HTERT RPE-1 (cell line): ENCODE measurements around the gene CBX1.
"Not testable (repeated sequence)": the region's sequence is repeated elsewhere in the genome, so short reads cannot be mapped to it uniquely, and the experiment has no call there.

Experiments
- in situ Hi-C: fragments of 300-500 bp; cut with MboI; formaldehyde crosslinking; loops from 4 replicates; pipeline ENCODE4 v1.14.3; 2020; ENCODE audit warnings: low sequenced_read_pairs

CBX1 gene

DNA sequence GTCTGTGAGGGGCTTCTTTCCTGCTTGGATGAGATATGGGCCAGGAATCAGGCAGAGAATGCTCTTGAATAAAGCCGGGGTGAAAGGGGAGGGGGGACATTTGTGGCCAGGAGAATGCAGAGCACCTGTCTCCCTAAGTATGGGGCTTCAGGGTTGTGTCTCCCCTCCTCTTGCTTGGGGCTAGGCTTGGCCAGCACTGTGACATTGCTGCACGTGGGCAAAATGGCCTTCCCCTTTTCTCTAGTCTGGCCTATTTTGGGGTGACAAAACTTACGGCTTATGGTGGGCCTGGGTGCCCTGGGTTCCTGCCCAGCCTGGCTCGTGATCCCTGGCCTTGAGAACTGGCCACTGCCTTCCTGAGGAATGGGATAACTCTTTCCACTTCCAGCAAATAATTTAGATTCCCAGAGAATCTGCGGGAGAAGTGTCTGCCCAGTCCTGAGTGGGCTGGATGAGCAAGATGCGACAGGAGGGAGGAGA, 47.5 kb downstream of the CBX1 start:
- in situ Hi-C loops: no loop called here

DNA sequence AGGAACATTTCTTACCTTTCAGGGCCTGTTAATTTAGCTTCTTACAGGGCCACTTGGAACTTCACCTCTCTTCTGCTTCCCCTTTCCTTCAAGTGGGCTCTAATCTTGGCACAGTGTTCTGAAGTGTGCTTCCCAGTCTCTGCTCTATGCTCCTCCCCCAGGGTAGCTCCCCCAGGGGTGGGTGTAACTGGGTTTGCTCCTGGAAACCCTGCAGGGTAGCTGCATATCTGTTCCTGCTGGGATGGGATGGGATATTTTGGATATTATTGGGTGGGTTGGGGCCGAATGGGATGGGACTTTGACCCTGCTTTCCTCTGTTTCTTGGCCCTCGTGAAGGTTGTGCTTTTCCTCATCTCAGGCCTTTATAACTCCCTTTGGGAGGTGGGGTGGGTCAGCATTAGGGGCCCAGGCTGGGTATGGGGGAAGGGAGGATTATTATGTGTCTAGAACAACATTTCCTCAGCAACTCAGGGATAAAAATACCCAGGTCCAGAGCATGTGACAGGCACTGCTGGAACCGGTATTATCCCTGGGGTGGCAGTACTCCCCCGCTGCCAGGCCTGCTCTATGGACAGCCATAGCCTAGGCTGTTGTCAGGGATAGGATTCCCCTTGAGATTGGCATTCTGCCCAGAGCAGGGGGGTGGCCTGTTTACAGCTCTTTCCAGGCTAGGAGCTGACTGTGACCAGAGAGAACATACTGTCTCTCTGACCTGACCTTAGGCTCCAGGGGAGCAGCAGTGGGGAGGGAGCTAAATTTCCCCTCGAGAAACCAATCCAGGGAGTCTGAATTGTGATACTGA, 48.1 kb downstream of the CBX1 start:
- in situ Hi-C loops: no loop called here

DNA sequence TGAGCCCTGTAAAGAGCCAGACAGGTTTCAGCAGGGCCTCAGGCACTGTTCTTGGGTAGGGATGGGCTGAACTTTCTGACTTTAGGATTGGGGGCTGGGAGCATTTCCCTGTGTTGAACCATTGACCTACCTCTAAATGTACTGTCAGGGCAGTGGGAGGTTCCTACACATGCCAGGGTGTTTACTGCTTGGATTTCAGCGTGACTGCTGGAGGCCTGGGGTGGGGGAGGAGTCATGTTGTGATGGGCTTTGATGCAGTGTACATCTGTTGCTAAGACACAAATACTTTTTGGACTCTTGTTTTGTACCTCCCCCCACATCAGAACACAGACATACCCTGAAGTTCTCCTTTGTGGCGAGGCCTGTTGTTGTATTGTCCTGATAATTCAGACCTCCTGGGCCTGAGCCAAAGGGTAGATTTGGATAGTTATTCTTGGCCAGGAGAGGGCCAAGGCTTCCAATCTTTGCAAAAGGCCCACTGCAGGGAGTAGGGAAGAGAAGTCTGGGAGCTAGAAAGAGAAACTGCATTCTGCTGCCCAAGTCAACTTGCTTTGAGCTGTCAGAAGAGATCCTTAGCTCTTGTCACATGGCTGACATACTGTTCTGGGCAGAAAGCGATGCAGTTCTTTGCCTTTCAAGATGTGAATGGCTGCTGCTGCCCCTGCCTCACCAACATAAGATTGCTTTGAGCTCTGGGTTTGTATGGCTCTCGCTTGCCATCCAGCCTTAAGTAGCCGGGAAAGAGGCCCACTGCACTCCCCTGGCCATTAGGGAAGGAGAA, 49.4 kb downstream of the CBX1 start:
- in situ Hi-C loops: no loop called here

DNA sequence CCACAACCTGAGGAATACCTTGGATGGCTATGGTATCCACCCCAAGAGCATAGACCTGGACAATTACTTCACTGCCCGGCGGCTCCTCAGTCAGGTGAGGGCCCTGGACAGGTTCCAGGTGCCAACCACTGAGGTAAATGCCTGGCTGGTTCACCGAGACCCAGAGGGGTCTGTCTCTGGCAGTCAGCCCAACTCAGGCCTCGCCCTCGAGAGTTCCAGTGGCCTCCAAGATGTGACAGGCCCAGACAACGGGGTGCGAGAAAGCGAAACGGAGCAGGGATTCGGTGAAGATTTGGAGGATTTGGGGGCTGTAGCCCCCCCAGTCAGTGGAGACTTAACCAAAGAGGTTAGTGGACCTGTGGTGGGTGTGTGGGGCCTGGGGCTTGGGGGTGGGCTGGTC, 50.0 kb downstream of the CBX1 start:
- in situ Hi-C loops: no loop called here

DNA sequence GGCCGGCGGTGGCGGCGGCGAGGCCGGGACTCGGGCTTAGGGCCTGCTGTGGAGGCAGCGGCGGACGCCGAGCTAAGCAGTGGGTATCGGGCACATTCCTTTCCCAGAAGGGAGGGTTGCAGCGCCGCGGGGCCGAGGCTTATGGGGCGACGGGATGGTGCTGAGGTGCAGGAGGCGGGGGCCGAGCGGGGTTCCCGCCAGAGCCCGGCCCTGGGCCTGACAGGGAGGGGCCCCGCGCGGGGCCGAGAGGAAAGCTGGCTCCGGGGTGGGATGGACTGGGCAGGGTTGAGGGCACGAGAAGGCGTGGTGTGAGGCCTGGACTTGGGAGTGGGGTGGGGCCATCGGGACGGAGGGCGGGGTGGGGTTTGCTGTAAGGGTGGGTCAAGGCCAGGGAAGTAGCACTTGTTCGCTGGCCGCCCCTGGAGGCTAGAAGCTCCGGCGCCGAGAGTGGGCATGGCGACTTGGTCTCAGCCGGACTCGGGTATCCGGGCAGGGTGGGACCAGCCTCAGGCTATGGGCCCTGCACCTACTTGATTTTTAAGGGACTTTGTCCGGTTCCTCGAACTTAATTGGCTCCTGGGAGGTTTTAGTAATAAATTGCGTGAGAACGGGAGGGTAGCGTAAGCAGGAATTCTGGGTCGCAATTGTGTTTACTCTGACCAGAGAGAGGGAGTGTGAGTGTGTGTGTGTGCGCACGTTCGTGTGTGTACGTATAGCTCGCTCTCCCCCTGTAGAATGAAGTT, 52.7 kb downstream of the CBX1 start:
- in situ Hi-C loops: no loop called here

DNA sequence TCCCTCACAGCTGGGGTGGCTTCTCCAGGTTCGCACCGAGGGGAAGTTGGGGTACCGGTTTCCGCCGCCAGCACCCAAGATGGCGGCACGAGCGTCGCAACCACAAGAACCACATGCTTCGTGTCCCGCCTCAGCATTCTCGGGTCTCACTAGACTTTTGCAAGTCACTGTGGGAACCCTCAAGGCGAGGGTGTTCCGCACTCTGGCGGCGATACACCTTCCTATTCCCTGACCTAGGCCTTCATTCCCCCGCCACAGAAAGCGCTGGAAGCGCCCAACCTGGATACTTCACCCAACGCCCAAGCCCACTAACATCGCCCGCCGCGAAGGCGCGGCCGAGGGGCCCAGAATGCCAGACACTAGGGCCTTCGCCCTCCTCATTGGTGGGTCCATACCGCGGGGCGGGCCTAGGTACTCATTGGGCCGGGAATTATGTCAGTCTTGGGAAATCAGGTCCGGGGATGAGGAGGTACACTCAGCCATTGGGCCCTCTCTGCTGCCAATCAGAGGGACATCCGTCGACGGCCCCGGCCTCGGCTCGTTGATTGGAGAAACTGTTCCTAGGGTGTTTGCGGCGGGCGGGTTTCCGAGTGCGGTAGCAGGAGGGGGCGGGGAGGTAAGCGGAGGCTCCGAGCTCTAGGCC, 53.4 kb downstream of the CBX1 start, which contains the start of gene NFE2L1:
NFE2L1 (plus strand) TSS at position 619 of the 643 bp plus-strand sequence. CDS start 2,760 bp downstream, outside the sequence.
- in situ Hi-C loops: no loop called here

DNA sequence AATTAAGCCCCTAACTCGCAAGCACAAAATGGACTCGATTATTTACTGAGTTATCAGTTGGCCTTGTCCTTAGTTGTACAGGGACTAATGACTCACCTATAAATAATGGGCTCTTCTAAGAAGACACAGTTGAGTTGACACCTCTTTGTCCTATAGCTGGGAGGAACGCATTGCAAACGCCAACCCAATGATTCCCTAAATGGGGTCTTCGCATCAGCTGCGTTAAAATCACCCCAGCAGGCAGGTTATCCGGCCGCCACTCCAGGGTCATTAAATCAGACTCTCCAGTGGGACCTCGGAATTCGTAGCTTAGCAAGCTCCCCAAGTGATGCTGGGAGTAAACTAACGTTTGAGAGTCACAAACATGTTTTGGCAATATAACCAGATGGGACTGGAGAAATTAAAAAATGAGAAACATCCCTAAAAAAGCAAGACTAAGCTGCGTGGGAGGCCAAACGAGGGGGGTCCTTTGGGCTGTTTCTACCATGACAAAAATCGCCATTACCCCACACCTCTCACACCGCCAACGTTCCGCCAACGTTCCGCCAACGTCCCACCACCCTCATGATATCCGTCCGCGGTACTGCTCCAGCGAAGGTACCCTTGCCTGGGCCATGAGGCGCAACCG, 54.1 kb downstream of the CBX1 start:
- in situ Hi-C loops: no loop called here

DNA sequence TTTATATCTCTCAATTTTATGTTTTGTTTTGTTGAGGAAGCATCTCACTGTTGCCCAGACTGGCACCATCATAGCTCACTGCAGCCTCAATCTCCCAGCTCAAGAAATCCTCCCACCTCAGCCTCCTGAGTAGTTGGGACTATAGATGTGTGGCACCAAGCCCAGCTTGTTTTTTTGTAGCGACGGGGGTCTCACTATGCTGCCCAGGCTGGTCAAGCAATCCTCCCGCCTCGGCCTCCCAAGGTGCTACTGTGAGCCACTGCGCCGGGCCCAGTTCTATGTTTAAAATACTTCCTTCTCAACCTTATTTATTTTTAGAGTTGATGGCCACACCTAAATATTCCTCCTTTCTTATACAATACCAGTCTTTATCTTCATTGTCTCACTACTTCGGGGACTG, 55.0 kb downstream of the CBX1 start:
- in situ Hi-C loops: no loop called here

DNA sequence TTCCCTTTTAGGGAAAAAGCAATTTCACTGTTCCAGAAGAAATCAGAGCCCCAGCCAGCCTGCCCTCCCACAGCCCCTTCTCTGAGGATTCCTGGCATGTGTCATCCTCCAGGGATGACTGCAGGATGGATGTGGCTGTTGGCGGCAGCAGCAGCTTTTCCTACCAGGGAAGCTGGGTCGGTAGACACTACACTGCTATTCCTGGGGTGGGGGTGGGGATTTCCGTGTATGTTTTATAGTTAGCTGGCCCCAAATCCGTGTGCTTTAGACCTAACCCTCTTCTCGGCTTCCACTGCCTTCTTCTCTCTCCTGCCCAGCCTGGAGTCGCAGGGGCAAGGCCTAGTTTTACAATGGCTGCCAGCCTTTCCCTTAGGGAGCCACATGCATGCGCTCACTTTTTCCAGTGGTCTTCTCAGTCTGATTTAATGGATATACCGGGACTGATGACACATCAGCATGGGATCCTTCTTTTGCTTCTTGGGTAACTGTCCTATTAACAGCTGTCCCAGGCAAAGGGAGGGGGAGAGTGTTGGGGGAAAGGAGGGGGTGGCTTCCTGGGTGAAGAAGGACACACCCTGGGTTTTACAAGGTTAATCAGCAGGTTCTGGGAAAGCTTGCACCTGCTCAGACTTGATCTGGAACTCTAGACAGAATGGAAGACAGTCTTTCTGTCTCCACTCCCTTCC, 55.8 kb downstream of the CBX1 start:
- in situ Hi-C loops: no loop called here

DNA sequence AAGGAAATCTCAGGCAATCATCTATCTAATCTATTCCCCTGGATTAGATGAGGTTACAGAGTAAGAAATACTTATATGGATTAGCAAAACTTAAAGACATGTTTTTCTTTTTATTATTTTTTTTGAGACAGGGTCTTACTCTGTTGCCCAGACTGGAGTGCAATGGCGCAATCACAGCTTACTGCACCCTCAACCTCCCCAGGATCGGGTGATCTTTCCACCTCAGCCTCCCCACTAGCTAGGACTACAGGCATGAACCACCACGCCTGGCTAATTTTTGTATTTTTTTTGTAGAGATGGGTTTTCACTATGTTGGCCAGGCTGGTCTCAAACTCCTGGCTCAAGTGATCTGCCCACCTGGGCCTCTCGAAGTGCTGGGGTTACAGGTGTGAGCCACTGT, 56.4 kb downstream of the CBX1 start:
- in situ Hi-C loops: no loop called here

DNA sequence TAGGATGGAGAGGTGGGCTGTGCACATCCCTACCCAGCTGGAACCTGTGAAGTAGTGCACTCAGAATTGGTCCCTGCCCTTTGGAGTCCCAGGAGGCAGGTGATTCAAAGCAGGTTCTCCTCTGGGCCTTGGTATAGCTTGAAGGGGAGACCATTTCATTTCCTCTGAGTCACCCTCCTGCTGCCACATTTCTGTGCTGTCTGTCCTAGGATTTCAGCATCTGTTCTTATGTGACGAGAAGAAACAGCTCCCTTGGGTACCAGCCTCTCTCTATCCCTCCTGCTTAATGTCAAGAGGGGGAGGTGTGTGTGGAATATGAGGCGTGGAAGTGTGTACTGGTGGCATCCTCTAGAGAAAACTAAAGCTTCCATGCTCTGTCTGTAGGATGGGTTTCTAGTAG, 58.1 kb downstream of the CBX1 start:
- in situ Hi-C loops: no loop called here

DNA sequence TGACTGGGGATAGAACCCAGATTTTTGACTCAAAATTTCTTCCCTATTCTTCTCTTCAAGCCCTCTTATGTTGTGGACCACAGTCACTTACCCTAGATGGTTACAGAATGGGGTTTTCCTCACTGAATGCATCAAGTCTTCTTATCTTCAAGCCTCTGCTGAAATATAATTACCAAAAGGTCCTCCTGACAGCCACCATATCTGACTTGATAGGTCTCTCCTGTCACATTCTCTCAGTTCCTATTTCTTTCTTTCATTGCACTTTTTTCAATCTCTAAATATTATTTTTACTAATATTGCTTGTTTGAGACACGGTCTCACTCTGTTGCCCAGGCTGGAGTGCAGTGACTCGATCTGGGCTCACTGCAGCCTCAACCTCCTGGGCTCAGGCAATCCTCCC, 62.6 kb downstream of the CBX1 start:
- in situ Hi-C loops: no loop called here

DNA sequence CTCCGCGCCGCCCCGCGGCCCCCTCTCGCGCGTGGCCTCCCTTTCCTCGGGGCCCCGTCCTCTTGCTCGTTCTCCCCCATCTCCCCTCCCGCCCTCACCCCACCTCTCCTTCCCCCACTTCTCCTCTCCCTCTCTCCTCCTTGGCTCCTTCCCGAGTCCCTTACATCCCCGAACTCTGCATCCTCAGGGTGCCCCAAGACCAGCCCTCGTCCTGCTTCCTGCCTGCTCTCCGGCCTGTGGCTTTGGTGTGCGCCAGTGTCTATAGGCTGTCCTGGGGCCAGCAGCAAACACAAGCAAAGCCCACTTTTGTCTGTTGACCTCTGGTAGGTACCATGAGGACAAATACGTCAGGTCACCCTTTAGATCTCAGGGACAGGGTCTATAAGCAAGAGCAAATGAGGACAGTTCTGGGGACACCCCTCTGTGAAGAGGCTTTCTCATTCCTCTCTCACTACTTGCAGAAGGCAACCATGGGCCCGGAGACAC, 63.4 kb downstream of the CBX1 start:
- in situ Hi-C loops: no loop called here

DNA sequence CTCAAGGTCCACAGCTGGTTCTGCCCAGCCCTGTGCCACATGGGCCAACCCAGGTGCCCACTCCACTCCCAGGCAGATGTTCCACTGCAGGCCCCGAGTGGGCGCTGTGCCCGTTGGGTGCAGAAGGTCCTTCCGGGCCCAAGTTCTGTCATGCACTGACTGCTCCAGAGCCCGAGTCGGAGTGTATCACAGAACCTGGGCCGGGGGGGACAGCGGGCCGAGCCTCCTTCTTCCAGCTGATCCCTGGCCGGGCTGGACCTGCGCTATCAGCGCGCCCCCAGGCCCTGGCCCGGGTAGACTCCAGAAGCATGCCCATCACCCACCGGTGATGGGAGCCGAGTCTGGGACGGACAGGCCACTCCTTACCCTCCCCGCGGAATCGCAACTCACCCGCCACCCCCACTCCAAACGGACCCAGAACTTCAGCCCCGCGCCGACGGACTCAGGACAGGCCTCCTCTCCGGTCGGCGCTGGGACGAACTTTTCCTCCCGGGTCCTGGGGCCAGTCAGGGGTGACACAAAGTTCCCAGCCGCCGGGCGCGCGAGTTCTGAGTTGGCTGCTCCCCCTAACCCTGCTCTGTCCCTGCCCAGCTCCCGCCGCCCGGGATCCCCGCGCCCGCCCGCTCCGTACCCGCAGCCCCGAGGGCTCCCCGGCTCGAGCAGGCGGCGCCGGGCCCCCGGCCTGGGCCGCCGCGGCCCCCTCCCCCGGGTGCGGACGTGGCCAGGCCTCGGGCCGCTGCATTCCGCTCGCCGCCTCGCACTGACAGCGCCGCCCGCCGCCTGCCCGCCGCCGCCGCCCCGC, 64.0 kb downstream of the CBX1 start, which contains the start of gene COPZ2:
COPZ2 (minus strand) TSS at position 762 of the 802 bp plus-strand sequence; CDS start at position 742, 20 bp downstream.
- in situ Hi-C loops: no loop called here

DNA sequence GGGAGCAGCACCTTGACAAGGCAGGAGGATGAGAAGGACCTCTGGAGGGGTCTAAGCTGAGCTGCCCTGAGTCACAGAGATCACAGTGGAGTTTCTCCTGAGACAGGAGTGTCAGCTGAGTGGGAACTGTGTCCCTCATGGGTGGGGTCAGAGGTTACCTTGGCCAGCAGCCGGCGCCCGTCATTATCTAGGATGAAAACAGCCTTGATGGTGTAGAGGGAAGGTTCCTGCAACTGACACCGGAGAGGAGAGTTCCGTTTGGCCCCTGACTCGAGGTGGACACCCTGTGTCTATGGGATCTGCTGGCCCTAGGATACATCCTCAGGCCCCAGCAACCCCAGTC, 64.6 kb downstream of the CBX1 start:
- in situ Hi-C loops: no loop called here

DNA sequence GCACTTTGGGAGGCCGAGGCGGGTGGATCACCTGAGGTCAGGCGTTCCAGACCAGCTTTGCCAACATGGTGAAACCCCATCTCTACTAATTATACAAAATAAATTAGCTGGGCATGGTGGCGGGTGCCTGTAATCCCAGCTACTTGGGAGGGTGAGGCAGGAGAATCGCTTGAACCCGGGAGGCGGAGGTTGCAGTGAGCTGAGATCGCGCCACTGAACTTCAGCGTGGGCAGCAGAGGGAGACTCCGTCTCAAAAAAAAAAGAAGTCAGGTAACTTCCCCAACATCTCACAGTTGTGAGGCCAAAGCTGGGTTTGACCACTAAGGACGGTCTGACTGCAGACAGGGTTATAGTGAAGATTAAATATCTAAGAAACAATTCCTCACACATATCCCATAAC, 66.5 kb downstream of the CBX1 start:
- in situ Hi-C loops: not testable (repeated sequence)

DNA sequence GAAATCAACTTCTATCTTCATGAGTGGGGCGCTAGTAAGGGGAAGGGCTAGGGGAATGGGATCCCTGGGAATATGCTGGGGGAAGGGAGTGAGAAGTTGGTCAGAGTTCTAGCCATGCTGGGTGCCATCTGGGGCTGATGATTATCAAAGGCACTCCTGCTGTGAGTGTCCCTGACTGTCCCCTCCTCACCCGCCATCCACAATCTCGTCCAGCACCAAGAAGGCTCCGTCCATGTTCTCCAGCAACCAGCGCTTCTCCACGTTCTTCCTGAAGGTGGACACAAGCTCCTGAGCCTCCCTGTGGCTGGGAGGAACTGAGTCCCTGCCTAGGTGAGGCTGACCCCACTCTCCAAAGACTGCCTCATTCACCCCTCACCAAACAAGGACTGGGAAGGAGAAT, 69.3 kb downstream of the CBX1 start:
- in situ Hi-C loops: no loop called here

DNA sequence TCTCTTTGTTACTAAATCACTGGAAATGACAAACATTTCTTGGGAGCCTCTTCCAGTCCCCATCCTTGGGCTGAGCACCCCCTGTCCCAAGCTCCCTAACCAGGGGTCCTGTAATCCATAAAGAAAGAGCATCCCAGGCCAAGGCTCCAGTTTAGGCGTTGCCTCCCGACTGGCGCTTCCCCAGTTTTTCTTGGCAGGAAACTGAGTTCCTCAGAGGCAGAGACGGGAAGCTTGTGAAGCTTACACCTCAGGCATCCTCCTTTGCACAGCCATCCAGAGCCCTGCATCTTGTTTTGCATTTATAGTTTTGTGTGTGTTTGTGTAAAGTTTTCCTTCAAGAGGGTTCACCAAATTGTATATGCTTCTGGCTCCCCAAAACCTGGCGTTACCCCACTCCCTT, 70.7 kb downstream of the CBX1 start:
- in situ Hi-C loops: no loop called here

DNA sequence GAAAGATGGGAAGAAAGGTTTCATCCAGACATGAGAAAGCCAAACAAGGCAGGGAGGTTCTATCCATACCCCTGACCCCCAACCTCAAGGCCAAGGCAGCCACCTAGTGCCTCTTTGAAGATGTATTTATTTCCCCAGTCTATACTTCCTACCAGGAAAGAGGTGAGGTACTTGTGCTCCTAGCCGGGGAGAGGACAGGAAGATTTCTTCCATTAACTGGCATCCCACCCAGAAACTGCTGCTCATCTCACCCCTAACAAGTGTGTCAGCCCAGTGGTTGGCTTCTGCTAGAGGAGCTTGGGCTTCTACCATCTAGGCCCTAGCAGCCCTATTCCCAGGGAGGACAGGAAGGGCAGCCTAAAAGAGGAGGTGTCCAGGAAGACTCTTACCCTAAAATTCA, 72.5 kb downstream of the CBX1 start:
- in situ Hi-C loops: no loop called here
